Activated T-helper 1 cell treated with Interleukin-2 at 50 U/mL for 16 hours (primary cell): ENCODE data around the gene FOXO1.
A peak's percentile ranks its signal among the peaks of the same experiment; 100 is the strongest.

Experiments
- DNase-seq: peaks from one replicate; pipeline ENCODE4 v3.0.0-alpha.2; 2020; ENCODE audit warnings: low read depth

Gene FOXO1

DNA sequence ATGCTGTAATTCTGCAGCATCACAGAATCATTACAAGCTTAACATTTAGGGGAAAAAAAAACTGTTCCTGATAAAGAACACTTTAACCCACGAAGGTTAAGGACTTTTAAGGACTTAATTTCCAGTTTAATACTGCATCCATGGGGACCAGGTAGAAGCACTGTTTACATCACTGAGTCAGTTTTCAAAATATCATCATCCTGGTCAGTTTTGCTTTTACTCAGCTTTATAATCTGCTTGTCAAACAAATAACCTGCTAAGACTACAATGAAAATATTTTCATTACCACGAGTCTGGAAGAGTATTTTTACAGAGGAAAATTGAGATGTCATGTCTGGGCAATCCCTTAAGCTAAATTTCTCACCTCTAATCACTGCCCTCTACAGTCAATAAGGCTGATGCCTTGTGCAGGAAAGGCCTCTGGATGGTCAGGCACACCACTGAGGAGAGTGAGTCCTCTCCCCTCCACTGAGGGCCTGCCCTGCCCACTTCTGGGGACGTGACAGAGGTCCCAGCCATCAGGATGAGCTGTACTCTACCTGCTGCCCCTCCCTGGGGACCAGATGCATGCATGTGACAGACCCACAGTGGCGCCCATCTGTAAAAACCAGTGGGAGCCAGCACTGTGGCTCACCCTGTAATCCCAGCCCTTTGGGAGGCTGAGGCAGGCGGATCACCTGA lies 31.0 kb downstream of the FOXO1 start:
- no peak for DNase-seq

DNA sequence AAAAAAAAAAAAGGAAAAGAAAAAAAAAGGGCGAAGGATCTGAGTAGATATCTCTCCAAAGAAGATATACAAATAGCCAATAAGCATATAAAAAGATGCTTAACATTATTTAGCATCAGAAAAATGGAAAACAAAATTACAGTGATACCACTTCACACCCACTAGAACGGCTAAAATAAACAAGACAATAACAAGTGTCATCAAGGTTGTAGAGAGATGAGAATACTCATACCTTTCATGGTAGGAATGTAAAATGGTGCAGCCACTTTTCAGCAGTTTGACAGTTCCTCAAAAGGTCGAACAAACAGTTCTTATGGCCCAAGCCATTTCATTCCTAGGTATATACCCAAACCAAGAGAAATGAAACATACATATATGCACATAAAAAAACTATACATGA lies 33.5 kb downstream of the FOXO1 start:
- no peak for DNase-seq

DNA sequence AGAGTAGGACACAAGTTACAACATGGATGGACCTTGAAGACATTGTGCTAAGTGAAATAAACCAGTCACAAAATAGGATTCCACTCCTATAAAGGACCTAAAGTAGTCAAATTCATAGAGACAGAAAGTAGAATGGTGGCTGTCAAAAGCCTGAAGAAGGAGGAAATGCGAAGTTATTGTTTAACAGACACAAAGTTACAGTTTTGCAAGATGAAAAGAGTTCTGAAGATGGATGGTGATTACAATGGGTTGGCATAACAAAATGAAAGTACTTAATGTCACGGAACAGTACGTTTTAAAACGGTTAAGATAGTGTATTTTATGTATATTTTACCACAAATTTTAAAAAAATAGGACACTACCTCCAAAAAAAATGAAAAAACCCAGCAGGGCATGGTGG lies 34.8 kb downstream of the FOXO1 start:
- no peak for DNase-seq

GRCh38 chr13:40629678-40630384 lies 36.6 kb downstream of the FOXO1 start:
- no peak for DNase-seq

GRCh38 chr13:40626977-40627376 lies 39.5 kb downstream of the FOXO1 start:
- DNase-seq, result no peak

- no peak for DNase-seq
Measured at GRCh38 chr13:40626561-40626960, 39.9 kb downstream of the FOXO1 start.

DNA sequence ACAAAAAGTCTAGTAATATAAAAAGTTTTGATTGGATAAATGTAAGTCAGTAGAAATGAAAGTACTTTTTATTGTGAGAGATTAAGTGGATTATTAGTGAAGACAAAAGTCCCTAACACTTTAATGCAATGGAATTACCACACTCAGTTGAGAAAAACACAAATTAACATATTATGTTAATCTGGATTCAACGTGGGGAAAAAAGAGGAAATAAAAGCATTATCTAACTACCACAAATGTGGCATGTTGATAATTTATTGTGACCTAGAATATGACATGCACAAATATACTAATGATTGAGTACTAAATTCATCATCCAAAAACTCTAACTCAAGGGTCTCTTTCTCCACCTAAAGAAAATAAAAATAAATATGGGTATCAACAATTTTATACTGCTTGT lies 41.5 kb downstream of the FOXO1 start:
- DNase-seq, result no peak

- DNase-seq, result no peak
Measured at GRCh38 chr13:40624383-40624782, 42.1 kb downstream of the FOXO1 start.

- no peak for DNase-seq
Measured at GRCh38 chr13:40622761-40623160, 43.7 kb downstream of the FOXO1 start.

DNA sequence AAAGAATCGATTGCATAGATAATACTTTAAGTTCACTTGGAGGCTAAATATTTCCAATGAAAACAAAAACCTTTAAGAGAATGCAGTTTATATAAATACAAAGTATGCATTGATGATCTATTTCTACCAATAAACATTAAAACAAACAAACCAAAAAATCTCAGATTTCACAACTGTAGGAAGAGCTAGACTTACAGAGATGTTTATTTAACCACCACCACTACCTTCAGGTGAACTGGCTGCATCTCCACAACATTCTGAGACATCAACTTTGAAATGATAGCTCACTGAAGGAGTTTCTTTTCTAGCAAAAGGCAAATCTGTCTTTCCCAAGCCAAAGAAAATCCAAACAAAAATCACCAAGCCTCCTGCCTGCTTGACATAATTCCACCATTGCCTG lies 44.2 kb downstream of the FOXO1 start:
- DNase-seq, result no peak

GRCh38 chr13:40619479-40619814 lies 47.0 kb downstream of the FOXO1 start:
- DNase-seq, result no peak

DNA sequence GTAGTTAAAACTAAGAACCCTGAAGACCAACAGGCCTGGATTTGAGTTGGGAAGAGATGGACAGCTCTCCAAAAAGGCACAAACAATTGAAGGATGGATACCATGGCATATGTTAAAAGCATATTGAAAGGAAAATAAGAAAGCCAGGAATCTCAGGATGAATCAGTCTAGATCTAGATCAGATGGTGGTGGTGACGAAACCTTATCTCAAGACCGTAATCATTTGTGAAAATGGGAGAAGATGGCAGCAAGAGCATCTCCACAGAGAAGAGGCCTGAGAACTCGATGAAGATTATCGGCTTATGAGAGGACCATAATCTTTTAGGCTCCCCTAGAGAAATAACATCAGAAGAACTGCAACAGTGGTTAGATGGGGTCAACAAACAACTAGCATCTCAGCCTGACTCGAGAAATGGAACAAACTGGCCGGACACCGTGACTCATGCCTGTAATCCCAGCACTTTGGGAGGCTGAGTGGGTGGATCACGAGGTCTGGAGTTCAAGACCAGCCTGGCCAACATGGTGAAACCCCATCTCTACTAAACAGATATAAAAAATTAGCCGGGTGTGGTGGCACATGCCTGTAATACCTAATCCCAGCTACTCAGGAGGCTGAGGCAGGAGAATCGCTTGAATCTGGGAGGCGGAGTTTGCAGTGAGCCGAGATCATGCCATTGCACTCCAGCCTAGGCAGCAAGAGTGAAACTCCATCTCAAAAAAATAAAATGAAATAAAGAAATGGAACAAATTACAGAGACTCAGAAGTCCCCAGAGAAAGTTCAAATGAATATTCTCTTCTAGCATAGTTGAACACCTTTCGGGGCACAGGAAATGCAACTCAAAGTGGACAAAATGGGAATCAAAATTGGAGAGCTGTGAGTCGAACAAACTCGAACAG lies 47.6 kb downstream of the FOXO1 start:
- DNase-seq, result no peak

GRCh38 chr13:40617801-40618356 lies 48.6 kb downstream of the FOXO1 start:
- no peak for DNase-seq

GRCh38 chr13:40615619-40616018 lies 50.8 kb downstream of the FOXO1 start:
- no peak for DNase-seq

- no peak for DNase-seq
Measured at GRCh38 chr13:40613914-40614313, 52.5 kb downstream of the FOXO1 start.

- DNase-seq, result peak; percentile 24
Measured at GRCh38 chr13:40613192-40613818, 53.1 kb downstream of the FOXO1 start.

DNA sequence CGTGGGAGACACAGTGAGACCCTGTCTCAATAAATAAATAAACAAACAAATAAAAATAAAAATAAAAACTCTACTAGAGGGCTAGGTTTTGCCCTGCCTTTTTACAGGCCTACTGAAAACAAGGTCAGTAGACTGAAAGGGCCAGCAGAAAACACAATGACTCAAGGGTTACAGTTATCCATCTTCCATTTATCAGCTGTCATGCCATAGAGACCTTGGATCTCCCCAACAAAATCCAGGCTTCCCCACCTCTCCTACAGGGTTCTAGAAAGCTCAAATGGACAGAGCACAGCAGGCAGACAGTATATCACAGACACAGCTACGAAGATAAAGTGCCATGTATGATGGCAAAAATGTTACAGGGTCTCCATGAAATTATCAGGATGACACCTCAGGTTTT lies 54.4 kb downstream of the FOXO1 start:
- DNase-seq, result no peak

GRCh38 chr13:40611635-40612034 lies 54.8 kb downstream of the FOXO1 start:
- no peak for DNase-seq

- no peak for DNase-seq
Measured at GRCh38 chr13:40611004-40611403, 55.4 kb downstream of the FOXO1 start.

DNA sequence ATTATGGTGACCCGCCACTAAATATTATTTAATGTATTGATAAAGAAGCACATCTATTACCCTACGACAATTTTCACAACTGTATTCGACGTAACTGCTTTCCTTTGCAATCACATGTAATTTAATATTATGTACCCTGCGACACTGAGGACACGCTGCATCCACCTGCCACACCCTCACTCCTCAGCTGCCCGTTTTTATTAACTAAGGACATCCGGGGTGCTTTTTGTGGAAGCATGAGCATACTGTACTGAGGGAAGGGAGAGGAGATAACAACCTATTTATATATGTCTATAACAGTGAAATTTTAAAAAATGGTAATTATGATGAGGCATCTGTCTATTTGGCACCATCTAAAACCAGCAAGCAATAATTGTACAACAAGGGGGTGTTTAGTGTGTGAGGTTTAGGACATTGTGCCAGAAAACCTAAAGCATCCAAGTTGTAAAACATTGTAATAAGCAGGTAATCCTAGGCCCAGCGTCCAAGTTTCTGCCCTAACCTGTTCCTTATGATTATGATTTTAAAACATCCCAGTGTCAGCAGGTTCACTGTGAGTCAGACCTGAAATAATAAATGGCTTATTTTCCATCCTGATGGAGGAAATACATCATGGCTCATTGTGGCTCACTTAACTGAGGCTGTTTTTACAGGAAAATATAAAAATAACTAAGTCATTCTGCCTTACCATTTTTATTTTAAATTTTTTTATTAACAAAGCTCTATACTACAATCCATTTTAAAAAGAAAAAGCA lies 56.3 kb downstream of the FOXO1 start:
- DNase-seq, result no peak

GRCh38 chr13:40608308-40608707 lies 58.1 kb downstream of the FOXO1 start:
- no peak for DNase-seq
